ENCODE measurements around the gene AXDND1. TPM values are rescaled to one million over a fixed set of nuclear protein-coding genes. Genes with fewer than 3 reads are reported as not detected.
A peak's percentile ranks its signal among the peaks of the same experiment; 100 is the strongest.

The AXDND1 gene
- total and polyA plus RNA-seq, 9 of the 15 experiments (the other 6 are each of a cell fraction or from before 2014, with no cell fraction given), result 0.03 to 0.13 (median 0.06) TPM; not detected in 5

- FAIRE-seq, result no peak
- 3% methylated on average over 3 of the region's 3 CpGs for WGBS (ENCODE audit: insufficient coverage, low coverage, missing lambda C conversion rate)
Observed at GRCh38 chr1:179474713-179475112, 108.9 kb downstream of the AXDND1 start.

GRCh38 chr1:179476484-179476883, 110.7 kb downstream of the AXDND1 start:
- ChIA-PET POLR2A (no interaction called here), CTCF (ENCODE audit: low intra/inter-chr PET ratio) (no interaction called here)
- no peaks in the 10 kb centered on the region for H3K9me1 ChIP-seq (ENCODE audit: control insufficient read depth, insufficient read depth, low read length)
- peaks cover 6% of the 10 kb centered on the region for H3K9me3 ChIP-seq (replicated peaks; ENCODE audit: control insufficient read depth, insufficient read depth, low read depth, low read length)
- no peak overlapping the region for H2AFZ ChIP-seq (ENCODE audit: low read depth, low read length)
- H3K27me3 ChIP-seq (ENCODE audit: control insufficient read depth in 2 of 2, insufficient read depth in 2 of 2, low read length in 2 of 2), result no peaks in the 10 kb centered on the region
- no peaks in the 10 kb centered on the region for H3K4me1 ChIP-seq (replicated peaks in 1 of 2; ENCODE audit: control insufficient read depth in 2 of 2, insufficient read depth in 2 of 2, low read length in 2 of 2)
- no peak overlapping the region for H3K9ac ChIP-seq (ENCODE audit: insufficient read depth in 1 of 2, low read depth in 2 of 2, low read length in 2 of 2)
- BruUV-seq (replicated peaks), result no TSS peak
- DNase-seq (ENCODE audit: extremely low read depth in 1 of 4, low spot score in 3 of 4) (no peak), ATAC-seq (no peak), FAIRE-seq (no peak)
- H3K27ac ChIP-seq (ENCODE audit: extremely low read depth, low read depth, low read length), result no peak overlapping the region
- H3K4me3 ChIP-seq, result no peak overlapping the region
- H3K4me2 ChIP-seq (ENCODE audit: insufficient read depth, low read length), result no peak overlapping the region
- H3K36me3 ChIP-seq (ENCODE audit: control insufficient read depth, insufficient read depth, low read length), result no peaks in the 10 kb centered on the region
- in situ Hi-C loops (cut with MboI) (no loop called here), intact Hi-C loops (cut with micrococcal nuclease) (no loop called here)
- TF ChIP-seq FOXJ3 (CRISPR knock-in tag; IDR thresholded peaks at IDR 0.05) (no peak), TRIM24 (IDR thresholded peaks at IDR 0.05) (peak in 1 of 2 experiments; percentile 55; a peak in 2 of 4 replicates), CBX3 (IDR thresholded peaks at IDR 0.05; ENCODE audit: borderline replicate concordance in 1 of 2, low read length in 2 of 2) (peak in 1 of 2 experiments; percentile 92; a peak in 2 of 3 replicates), ZNF280A (IDR thresholded peaks at IDR 0.05; ENCODE audit: low read depth, partially characterized antibody) (peak; percentile 75), CBX5 (IDR thresholded peaks at IDR 0.05; ENCODE audit: borderline replicate concordance, low read depth) (peak; percentile 83; the same call in 1 of the 2 replicates), TRIM28 (IDR thresholded peaks at IDR 0.05) (peak; percentile 96), ZNF518B (CRISPR knock-in tag; IDR thresholded peaks at IDR 0.05) (no peak)
- no peaks in the 10 kb centered on the region for H3K79me2 ChIP-seq (ENCODE audit: control insufficient read depth, insufficient read depth, low read length)
- H4K20me1 ChIP-seq (replicated peaks; ENCODE audit: control insufficient read depth, insufficient read depth, low read length), result no peaks in the 10 kb centered on the region
- 0% methylated on average over 2 of the region's 2 CpGs for WGBS (ENCODE audit: insufficient coverage, low coverage, missing lambda C conversion rate)

More at GRCh38 chr1:179474713-179475112, 108.9 kb downstream of the AXDND1 start:
- intact Hi-C loops (cut with micrococcal nuclease) (no loop called here), in situ Hi-C loops (cut with MboI) (no loop called here)
- ChIA-PET CTCF (ENCODE audit: low intra/inter-chr PET ratio) (no interaction called here), POLR2A (no interaction called here)
- H3K79me2 ChIP-seq (ENCODE audit: control insufficient read depth, insufficient read depth, low read length), result no peaks in the 10 kb centered on the region
- ATAC-seq, result no peak
- no peak for DNase-seq (ENCODE audit: extremely low read depth in 1 of 4, low spot score in 3 of 4)
- TF ChIP-seq ZBTB17 (CRISPR knock-in tag; IDR thresholded peaks at IDR 0.05), result no peak
- TF ChIP-seq ZFP36 (IDR thresholded peaks at IDR 0.05; ENCODE audit: low read depth, low read length, partially characterized antibody), result peak; percentile 45
- no peaks in the 10 kb centered on the region for H3K27me3 ChIP-seq (ENCODE audit: control insufficient read depth in 2 of 2, insufficient read depth in 2 of 2, low read length in 2 of 2)
- H3K9ac ChIP-seq (ENCODE audit: insufficient read depth in 1 of 2, low read depth in 2 of 2, low read length in 2 of 2), result no peak overlapping the region
- no peak overlapping the region for H3K4me3 ChIP-seq
- no TSS peak for BruUV-seq (replicated peaks)
- no peaks in the 10 kb centered on the region for H3K36me3 ChIP-seq (ENCODE audit: control insufficient read depth, insufficient read depth, low read length)
- no peaks in the 10 kb centered on the region for H3K4me1 ChIP-seq (replicated peaks in 1 of 2; ENCODE audit: control insufficient read depth in 2 of 2, insufficient read depth in 2 of 2, low read length in 2 of 2)
- no peak overlapping the region for H3K27ac ChIP-seq (ENCODE audit: extremely low read depth, low read depth, low read length)
- H3K9me1 ChIP-seq (ENCODE audit: control insufficient read depth, insufficient read depth, low read length), result no peaks in the 10 kb centered on the region
- H4K20me1 ChIP-seq (replicated peaks; ENCODE audit: control insufficient read depth, insufficient read depth, low read length), result no peaks in the 10 kb centered on the region
- H3K9me3 ChIP-seq (replicated peaks; ENCODE audit: control insufficient read depth, insufficient read depth, low read depth, low read length), result peaks cover 6% of the 10 kb centered on the region
- no peak overlapping the region for H2AFZ ChIP-seq (ENCODE audit: low read depth, low read length)
- no peak overlapping the region for H3K4me2 ChIP-seq (ENCODE audit: insufficient read depth, low read length)

Measured in K562 (cell line).